Astrocyte (in vitro differentiated cells and primary cell): ENCODE data around the gene RFX1.

ENCODE experiments used
- EZH2 ChIP-seq: IDR thresholded peaks from 2 replicates; pipeline ENCODE4 v1.6.1; 2012; ENCODE audit warnings: mild to moderate bottlenecking, low read length, inconsistent platforms; ENCODE audit not compliant: insufficient read depth
- TF ChIP-seq, protein P1 (sequence below): IDR thresholded peaks from 2 replicates; pipeline ENCODE4 v1.5.1; 2011; ENCODE audit warnings: low read depth, mild to moderate bottlenecking, inconsistent platforms, low read length, moderate library complexity; ENCODE audit not compliant: insufficient read depth

DNA sequence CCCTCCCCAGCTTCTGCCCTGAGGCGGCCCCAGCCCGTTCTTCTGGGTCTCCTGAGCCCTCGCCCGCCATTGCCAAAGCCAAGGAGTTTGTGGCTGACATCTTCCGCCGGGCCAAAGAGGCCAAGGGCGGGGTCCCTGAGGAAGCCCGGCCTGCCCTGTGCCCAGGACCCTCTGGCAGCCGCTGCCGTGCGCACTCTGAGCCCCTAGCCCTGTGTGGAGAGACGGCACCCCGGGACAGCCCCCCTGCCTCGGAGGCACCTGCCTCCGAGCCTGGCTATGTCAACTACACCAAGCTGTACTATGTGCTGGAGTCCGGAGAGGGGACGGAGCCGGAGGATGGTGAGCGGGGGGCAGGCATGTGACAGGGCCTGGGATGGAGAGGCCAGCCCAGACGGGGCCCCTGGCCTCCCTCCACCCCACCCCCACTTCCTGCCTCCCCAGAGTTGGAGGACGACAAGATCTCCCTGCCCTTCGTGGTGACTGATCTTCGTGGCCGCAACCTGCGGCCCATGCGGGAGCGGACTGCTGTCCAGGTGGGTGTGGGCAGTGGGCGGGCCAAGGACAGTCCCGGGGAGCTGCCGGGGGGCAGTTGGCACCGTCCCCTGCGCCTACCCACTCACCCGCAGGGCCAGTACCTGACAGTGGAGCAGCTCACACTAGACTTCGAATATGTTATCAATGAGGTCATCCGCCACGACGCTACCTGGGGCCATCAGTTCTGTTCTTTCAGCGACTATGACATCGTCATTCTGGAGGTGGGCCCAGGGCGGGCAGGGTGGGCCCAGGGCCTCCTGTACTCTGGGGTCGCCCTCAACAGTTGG, 46.8 kb downstream of the RFX1 start:
- TF ChIP-seq, protein P1, sequence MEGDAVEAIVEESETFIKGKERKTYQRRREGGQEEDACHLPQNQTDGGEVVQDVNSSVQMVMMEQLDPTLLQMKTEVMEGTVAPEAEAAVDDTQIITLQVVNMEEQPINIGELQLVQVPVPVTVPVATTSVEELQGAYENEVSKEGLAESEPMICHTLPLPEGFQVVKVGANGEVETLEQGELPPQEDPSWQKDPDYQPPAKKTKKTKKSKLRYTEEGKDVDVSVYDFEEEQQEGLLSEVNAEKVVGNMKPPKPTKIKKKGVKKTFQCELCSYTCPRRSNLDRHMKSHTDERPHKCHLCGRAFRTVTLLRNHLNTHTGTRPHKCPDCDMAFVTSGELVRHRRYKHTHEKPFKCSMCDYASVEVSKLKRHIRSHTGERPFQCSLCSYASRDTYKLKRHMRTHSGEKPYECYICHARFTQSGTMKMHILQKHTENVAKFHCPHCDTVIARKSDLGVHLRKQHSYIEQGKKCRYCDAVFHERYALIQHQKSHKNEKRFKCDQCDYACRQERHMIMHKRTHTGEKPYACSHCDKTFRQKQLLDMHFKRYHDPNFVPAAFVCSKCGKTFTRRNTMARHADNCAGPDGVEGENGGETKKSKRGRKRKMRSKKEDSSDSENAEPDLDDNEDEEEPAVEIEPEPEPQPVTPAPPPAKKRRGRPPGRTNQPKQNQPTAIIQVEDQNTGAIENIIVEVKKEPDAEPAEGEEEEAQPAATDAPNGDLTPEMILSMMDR = no peak
- no peak for TF ChIP-seq EZH2
